Ammon's horn (tissue), 1 donor: ENCODE results near the gene DGLUCY.
"Not testable (repeated sequence)": the region's sequence is repeated elsewhere in the genome, so short reads cannot be mapped to it uniquely, and the experiment has no call there.

Experiments used
- DNase-seq: peaks from one replicate; pipeline ENCODE4 v3.0.0-alpha.2; 2016; ENCODE audit warnings: low spot score

Gene DGLUCY, protein sequence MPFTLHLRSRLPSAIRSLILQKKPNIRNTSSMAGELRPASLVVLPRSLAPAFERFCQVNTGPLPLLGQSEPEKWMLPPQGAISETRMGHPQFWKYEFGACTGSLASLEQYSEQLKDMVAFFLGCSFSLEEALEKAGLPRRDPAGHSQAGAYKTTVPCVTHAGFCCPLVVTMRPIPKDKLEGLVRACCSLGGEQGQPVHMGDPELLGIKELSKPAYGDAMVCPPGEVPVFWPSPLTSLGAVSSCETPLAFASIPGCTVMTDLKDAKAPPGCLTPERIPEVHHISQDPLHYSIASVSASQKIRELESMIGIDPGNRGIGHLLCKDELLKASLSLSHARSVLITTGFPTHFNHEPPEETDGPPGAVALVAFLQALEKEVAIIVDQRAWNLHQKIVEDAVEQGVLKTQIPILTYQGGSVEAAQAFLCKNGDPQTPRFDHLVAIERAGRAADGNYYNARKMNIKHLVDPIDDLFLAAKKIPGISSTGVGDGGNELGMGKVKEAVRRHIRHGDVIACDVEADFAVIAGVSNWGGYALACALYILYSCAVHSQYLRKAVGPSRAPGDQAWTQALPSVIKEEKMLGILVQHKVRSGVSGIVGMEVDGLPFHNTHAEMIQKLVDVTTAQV

DNA sequence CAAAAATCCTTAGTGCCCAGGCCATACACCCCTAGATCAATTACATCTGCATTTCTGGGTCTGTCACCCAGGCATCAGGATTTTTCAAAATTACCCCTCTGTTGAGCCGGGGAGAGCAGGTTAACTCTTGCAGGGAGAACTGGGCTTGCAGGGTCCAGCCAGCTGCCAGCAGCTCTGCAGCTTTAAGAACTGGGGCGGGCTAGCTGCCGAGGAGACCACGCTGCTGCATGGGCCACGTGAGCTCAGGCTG is at the start of gene DGLUCY:
DGLUCY (plus strand) TSS at position 245 of the 250 bp plus-strand sequence. CDS start 46,222 bp downstream, outside the sequence.
- no peak for DNase-seq

- DNase-seq = no peak
Measured at GRCh38 chr14:91065266-91065665, 48.6 kb upstream of the DGLUCY start.

DNA sequence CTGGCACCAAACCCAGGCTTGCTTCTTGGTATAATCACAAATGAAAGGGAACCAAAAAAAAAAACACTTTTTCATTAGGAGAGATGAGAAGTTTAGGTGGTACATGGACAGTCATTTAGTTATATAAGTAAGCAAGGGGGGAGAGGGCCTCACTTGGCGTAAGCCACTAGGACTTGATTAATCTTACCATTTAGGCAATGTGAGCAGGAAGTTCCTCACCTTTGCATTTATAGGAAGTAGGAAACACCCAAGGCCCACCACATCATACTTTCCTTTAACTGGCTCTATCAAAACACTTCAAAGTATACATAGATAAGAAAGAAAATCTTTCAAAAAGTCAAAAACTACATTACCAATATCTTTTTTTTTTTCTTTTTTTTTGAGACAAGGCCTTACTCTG is 46.7 kb upstream of the DGLUCY start:
- DNase-seq = no peak

GRCh38 chr14:91068642-91069041 is 45.2 kb upstream of the DGLUCY start:
- DNase-seq = no peak

- DNase-seq = no peak
Measured at GRCh38 chr14:91070572-91070971, 43.3 kb upstream of the DGLUCY start.

GRCh38 chr14:91075553-91075952 is 38.3 kb upstream of the DGLUCY start:
- no peak for DNase-seq

- DNase-seq = no peak
Measured at GRCh38 chr14:91078095-91078737, 35.7 kb upstream of the DGLUCY start.

GRCh38 chr14:91080071-91080470 is 33.8 kb upstream of the DGLUCY start:
- DNase-seq = no peak

DNA sequence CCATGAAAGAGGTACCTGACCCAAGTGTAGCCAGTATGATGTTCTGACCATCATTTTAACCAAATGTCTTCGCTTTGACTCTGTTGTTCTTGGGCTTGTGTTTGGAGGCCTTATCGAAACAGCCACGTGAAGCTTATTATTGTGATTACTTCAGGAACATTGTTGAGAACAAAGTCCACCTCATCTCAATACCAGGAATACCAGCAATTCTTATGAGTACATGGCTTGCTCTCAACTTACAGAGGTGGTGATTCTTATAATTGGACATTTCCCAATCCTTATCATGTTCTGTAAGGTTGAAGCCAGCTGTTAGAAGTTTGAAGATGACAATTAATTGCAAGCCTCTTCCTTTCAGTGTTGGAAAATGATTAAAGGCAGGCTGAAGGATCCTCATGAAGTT is 31.6 kb upstream of the DGLUCY start:
- no peak for DNase-seq

- no peak for DNase-seq
Measured at GRCh38 chr14:91084516-91084915, 29.4 kb upstream of the DGLUCY start.

GRCh38 chr14:91087470-91087869 is 26.4 kb upstream of the DGLUCY start:
- not testable (repeated sequence) for DNase-seq

- no peak for DNase-seq
Measured at GRCh38 chr14:91088585-91089235, 25.2 kb upstream of the DGLUCY start.

- DNase-seq = no peak
Measured at GRCh38 chr14:91089958-91090535, 23.8 kb upstream of the DGLUCY start.

DNA sequence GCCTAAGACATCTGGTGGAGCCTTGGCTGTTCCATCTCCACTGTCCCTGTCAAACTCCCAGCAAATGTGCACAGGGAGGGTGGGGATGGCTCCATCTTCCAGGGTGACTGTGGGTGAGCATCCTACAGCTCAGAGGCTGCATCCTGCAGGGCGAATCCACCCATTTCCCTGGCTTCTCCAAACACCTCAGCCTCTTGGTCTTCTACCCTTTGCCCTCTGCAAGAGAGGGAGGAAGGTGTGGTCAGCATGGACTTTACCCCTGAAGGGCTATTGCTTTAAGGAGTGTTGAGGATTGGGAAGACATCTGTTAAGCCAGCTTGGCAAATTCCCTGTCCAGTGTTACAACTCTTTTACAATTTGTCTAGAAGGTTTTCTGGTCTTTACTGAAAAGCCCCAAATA is 23.1 kb upstream of the DGLUCY start:
- no peak for DNase-seq

DNA sequence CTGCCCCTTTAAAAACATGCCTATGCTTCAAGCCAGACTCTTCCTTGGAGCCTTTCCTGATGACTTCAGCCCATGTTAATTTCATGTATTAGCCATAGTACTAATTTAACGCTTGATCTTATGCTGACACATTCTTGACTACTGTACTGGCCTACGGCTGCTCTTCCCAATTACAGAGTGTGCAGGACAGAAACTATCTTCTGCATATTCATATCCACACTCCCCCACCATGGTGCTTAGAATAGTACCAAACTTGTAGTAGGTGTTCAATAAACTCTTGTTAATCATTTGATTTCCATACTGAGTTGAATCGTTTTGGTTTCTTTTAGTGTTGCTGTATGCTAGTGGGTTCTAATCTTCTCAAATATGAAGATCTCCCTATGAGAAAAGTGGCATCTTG is 21.8 kb upstream of the DGLUCY start:
- DNase-seq = no peak

GRCh38 chr14:91093743-91094472 is 20.0 kb upstream of the DGLUCY start:
- not testable (repeated sequence) for DNase-seq

GRCh38 chr14:91094772-91095171 is 19.1 kb upstream of the DGLUCY start:
- DNase-seq = no peak

DNA sequence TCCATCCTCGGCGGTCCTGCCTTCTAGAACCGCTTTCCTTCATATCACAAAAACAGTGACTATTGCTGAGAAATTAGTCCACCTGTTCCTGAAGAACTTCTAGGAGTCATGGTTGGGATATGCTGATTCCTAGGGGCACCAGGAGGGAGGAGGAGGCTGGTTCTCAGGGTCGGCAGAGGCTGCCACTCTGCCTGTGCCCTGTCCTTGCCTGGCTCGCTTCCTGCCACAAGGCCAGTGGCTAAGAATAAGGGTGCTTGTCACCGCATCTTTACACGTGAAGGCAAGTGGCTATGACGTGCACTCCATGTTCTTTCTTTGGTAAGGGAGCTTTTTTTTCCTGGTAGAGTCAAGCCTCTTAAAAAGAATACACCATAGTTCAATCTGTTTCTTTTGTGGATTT is 18.7 kb upstream of the DGLUCY start:
- no peak for DNase-seq

- not testable (repeated sequence) for DNase-seq
Measured at GRCh38 chr14:91097657-91098056, 16.2 kb upstream of the DGLUCY start.

- DNase-seq = no peak
Measured at GRCh38 chr14:91098591-91098990, 15.3 kb upstream of the DGLUCY start.

DNA sequence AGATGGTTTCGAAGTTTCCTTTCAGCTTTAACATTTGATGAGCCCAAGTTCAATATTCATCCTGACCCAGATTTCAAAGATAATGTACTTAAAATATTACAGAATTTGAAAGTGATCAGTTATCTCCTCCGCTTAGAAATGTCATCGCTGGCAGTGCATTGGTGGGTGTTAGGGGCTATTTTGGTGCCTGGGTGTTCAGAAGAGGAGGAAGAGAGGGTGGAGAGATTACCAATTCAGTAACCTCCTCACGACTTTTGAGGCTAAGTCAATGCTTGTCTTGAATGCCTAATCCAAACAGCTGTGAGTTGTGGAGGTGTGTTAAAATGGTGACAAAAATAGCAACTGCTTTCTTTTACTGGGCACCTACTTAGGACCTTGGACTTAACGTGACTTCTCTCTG is 13.8 kb upstream of the DGLUCY start:
- DNase-seq = no peak

DNA sequence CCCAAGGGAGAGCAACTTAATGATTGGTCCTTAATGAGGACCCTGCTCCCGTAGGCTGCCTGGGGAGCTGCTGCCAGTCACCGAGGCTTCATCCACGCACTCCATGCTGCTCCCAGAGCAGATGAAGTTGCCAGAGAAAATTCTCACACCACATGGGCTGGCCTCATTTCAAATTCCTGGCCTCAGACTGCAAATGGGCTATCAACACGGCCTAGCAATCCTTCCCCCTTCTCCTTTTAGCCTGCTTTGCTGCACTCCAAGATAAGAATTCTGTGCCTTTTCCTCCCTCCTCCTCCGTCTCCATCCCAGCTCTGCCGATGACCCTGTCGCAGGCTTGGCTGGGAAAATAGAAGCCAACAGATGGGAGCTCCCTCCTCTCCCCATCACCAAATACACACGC is 10.8 kb upstream of the DGLUCY start:
- DNase-seq = peak; percentile 35
